ENCODE data around the gene NDUFV1. TPM values are rescaled to one million over a fixed set of nuclear protein-coding genes. Genes with fewer than 3 reads are reported as not detected.
"Not testable (repeated sequence)": the region's sequence is repeated elsewhere in the genome, so short reads cannot be mapped to it uniquely, and the experiment has no call there.

NDUFV1 gene
- total and polyA plus RNA-seq, 8 donors: 82.5 to 281 (median 115) TPM

GRCh38 chr11:67622905-67623304 lies 16.2 kb downstream of the NDUFV1 start:
- H3K9me3 ChIP-seq; DNase-seq; intact Hi-C loops (cut with DNase I); H3K27me3 ChIP-seq; H3K27ac ChIP-seq; H3K36me3 ChIP-seq; FAIRE-seq; ATAC-seq; H3K4me3 ChIP-seq; H3K4me1 ChIP-seq: not testable (repeated sequence)
- 52 to 61% methylated on average over 4 to 7 of the region's 7 CpGs for WGBS, 2 donors

GRCh38 chr11:67623795-67624194 lies 17.1 kb downstream of the NDUFV1 start:
- ATAC-seq; DNase-seq; H3K36me3 ChIP-seq; FAIRE-seq; intact Hi-C loops (cut with DNase I); H3K27me3 ChIP-seq; H3K27ac ChIP-seq; H3K9me3 ChIP-seq; H3K4me3 ChIP-seq; H3K4me1 ChIP-seq: not testable (repeated sequence)
- WGBS, 2 donors: 91 to 92% methylated on average over 1 of the region's 1 CpG

- not testable (repeated sequence) for H3K9me3 ChIP-seq, DNase-seq, H3K27me3 ChIP-seq, H3K4me1 ChIP-seq, ATAC-seq, H3K4me3 ChIP-seq, H3K27ac ChIP-seq, FAIRE-seq, H3K36me3 ChIP-seq
- WGBS, 2 donors: 87% methylated on average over 10 of the region's 10 CpGs
- intact Hi-C loops (cut with DNase I): loop anchor here in 1 of 3 donors (5.0 kb wide), 1 partner anchor 36 kb away; no protein-coding TSS in a partner anchor
Measured at GRCh38 chr11:67626131-67626833, 19.5 kb downstream of the NDUFV1 start.

GRCh38 chr11:67626970-67627369 lies 20.2 kb downstream of the NDUFV1 start:
- WGBS, 2 donors: 95 to 96% methylated on average over 10 of the region's 10 CpGs
- intact Hi-C loops (cut with DNase I): loop anchor here in 1 of 3 donors (5.0 kb wide), 1 partner anchor 35 kb away; no protein-coding TSS in a partner anchor
- FAIRE-seq: no peak

GRCh38 chr11:67627441-67627811 lies 20.7 kb downstream of the NDUFV1 start:
- no peak overlapping the region for H3K27ac ChIP-seq
- H3K4me1 ChIP-seq: peaks cover 10 to 18% (median 17%) of the 10 kb centered on the region in 3 donors
- H3K4me3 ChIP-seq: no peak overlapping the region
- H3K9me3 ChIP-seq: no peaks in the 10 kb centered on the region
- H3K27me3 ChIP-seq: no peaks in the 10 kb centered on the region
- H3K36me3 ChIP-seq: no peaks in the 10 kb centered on the region
- intact Hi-C loops (cut with DNase I): loop anchor here in 1 of 3 donors (5.0 kb wide), 1 partner anchor 35 kb away; no protein-coding TSS in a partner anchor
- DNase-seq: peak in 1 of 6 donors; percentile 62
- WGBS, 2 donors: 94 to 99% methylated on average over 6 of the region's 6 CpGs
- no peak for TF ChIP-seq CTCF (IDR thresholded peaks at IDR 0.05)
- ATAC-seq: no peak
- no peak for FAIRE-seq

More at GRCh38 chr11:67626970-67627369, 20.2 kb downstream of the NDUFV1 start:
- Histone ChIP-seq H3K27ac (no peak overlapping the region), H3K27me3 (no peaks in the 10 kb centered on the region), H3K4me3 (no peak overlapping the region), H3K4me1 (peaks cover 6 to 14% (median 13%) of the 10 kb centered on the region in 3 donors), H3K9me3 (no peaks in the 10 kb centered on the region), H3K36me3 (no peaks in the 10 kb centered on the region)
- ATAC-seq (no peak), DNase-seq (peak in 1 of 6 donors; percentile 44)
- TF ChIP-seq CTCF (IDR thresholded peaks at IDR 0.05): no peak

GRCh38 chr11:67627812-67628624 lies 21.3 kb downstream of the NDUFV1 start:
- H3K27me3 ChIP-seq: no peaks in the 10 kb centered on the region
- peaks cover 11 to 23% (median 21%) of the 10 kb centered on the region in 3 donors for H3K4me1 ChIP-seq
- no peak overlapping the region for H3K4me3 ChIP-seq
- FAIRE-seq (no peak), DNase-seq (peak in 5 of 6 donors; percentile 8 to 75 (median 45)), ATAC-seq (no peak)
- intact Hi-C loops (cut with DNase I): loop anchor here in 1 of 3 donors (5.0 kb wide), 1 partner anchor 34 kb away; no protein-coding TSS in a partner anchor
- H3K27ac ChIP-seq: no peak overlapping the region
- WGBS, 2 donors: 86 to 89% methylated on average over 14 to 15 of the region's 15 CpGs
- H3K36me3 ChIP-seq: no peaks in the 10 kb centered on the region
- no peak for TF ChIP-seq CTCF (IDR thresholded peaks at IDR 0.05)
- no peaks in the 10 kb centered on the region for H3K9me3 ChIP-seq

Measured in pancreas (tissue), 10 donors.